ENCODE data around the gene HGS. TPM values are rescaled to one million over a fixed set of nuclear protein-coding genes. Genes with fewer than 3 reads are reported as not detected.

Gene HGS
- total RNA-seq, 1 experiment from 2014 or later = 240 TPM

GRCh38 chr17:81707725-81708646 lies 24.2 kb downstream of the HGS start:
- Histone ChIP-seq H3K36me3 (ENCODE audit: control insufficient read depth, insufficient read depth, low read length) (peaks cover 18% of the 10 kb centered on the region; the same call in 1 of the 2 replicates), H3K27me3 (ENCODE audit: control insufficient read depth, insufficient read depth, low read length) (no peaks in the 10 kb centered on the region), H3K9me3 (ENCODE audit: control insufficient read depth, insufficient read depth, low read depth, low read length) (no peaks in the 10 kb centered on the region), H3K4me3 (ENCODE audit: low read depth in 2 of 2, low read length in 2 of 2) (no peak overlapping the region), H3K4me1 (ENCODE audit: control insufficient read depth, insufficient read depth, low read length) (peaks cover 27% of the 10 kb centered on the region), H3K27ac (ENCODE audit: low read length) (peak overlapping the region; percentile 7; the same call in 1 of the 2 replicates)
- in situ Hi-C loops (cut with HindIII; ENCODE audit: low pct_unique_long_range_greater_than_20kb, low sequenced_read_pairs) = no loop called here
- CTCF ChIA-PET = no interaction called here
- DNase-seq (ENCODE audit: low read depth, low spot score) (no peak), ATAC-seq (no peak)
- POLR2A ChIA-PET = interaction anchor here (0.5 kb wide), 1 partner anchor 518 kb away, joined by 4 read pairs; no protein-coding TSS in a partner anchor
- intact Hi-C loops (cut with micrococcal nuclease; ENCODE audit: unreplicated experiment) = no loop called here
- BruUV-seq (replicated peaks) = no TSS peak
- TF ChIP-seq SIN3A (IDR thresholded peaks at IDR 0.05; ENCODE audit: borderline replicate concordance, insufficient read depth, low read depth, low read length) (no peak), CTCF (IDR thresholded peaks at IDR 0.05) (no peak), POLR2AphosphoS5 (IDR thresholded peaks at IDR 0.05; ENCODE audit: low read depth, low read length) (no peak; the same call in 1 of the 2 replicates), TCF7L2 (IDR thresholded peaks at IDR 0.05; ENCODE audit: low read depth, low read length) (no peak)
- TF ChIP-seq, protein P1, sequence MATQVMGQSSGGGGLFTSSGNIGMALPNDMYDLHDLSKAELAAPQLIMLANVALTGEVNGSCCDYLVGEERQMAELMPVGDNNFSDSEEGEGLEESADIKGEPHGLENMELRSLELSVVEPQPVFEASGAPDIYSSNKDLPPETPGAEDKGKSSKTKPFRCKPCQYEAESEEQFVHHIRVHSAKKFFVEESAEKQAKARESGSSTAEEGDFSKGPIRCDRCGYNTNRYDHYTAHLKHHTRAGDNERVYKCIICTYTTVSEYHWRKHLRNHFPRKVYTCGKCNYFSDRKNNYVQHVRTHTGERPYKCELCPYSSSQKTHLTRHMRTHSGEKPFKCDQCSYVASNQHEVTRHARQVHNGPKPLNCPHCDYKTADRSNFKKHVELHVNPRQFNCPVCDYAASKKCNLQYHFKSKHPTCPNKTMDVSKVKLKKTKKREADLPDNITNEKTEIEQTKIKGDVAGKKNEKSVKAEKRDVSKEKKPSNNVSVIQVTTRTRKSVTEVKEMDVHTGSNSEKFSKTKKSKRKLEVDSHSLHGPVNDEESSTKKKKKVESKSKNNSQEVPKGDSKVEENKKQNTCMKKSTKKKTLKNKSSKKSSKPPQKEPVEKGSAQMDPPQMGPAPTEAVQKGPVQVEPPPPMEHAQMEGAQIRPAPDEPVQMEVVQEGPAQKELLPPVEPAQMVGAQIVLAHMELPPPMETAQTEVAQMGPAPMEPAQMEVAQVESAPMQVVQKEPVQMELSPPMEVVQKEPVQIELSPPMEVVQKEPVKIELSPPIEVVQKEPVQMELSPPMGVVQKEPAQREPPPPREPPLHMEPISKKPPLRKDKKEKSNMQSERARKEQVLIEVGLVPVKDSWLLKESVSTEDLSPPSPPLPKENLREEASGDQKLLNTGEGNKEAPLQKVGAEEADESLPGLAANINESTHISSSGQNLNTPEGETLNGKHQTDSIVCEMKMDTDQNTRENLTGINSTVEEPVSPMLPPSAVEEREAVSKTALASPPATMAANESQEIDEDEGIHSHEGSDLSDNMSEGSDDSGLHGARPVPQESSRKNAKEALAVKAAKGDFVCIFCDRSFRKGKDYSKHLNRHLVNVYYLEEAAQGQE (IDR thresholded peaks at IDR 0.05; ENCODE audit: insufficient read depth in 1 of 2, low read depth in 2 of 2, low read length in 1 of 2) = no peak

GRCh38 chr17:81708739-81709185 lies 25.0 kb downstream of the HGS start:
- Histone ChIP-seq H3K4me3 (ENCODE audit: low read depth in 2 of 2, low read length in 2 of 2) (no peak overlapping the region), H3K9me3 (ENCODE audit: control insufficient read depth, insufficient read depth, low read depth, low read length) (no peaks in the 10 kb centered on the region), H3K4me1 (ENCODE audit: control insufficient read depth, insufficient read depth, low read length) (peaks cover 35% of the 10 kb centered on the region), H3K27me3 (ENCODE audit: control insufficient read depth, insufficient read depth, low read length) (no peaks in the 10 kb centered on the region), H3K27ac (ENCODE audit: low read length) (no peak overlapping the region; the same call in 1 of the 2 replicates), H3K36me3 (ENCODE audit: control insufficient read depth, insufficient read depth, low read length) (peaks cover 13% of the 10 kb centered on the region; the same call in 1 of the 2 replicates)
- ChIA-PET CTCF (no interaction called here), POLR2A (interaction anchor here (0.6 kb wide), 1 partner anchor 180 kb away, joined by 3 read pairs; no protein-coding TSS in a partner anchor)
- in situ Hi-C loops (cut with HindIII; ENCODE audit: low pct_unique_long_range_greater_than_20kb, low sequenced_read_pairs) = no loop called here
- DNase-seq (ENCODE audit: low read depth, low spot score) (no peak), ATAC-seq (no peak)
- TF ChIP-seq CTCF (IDR thresholded peaks at IDR 0.05) (no peak), SIN3A (IDR thresholded peaks at IDR 0.05; ENCODE audit: borderline replicate concordance, insufficient read depth, low read depth, low read length) (no peak), TCF7L2 (IDR thresholded peaks at IDR 0.05; ENCODE audit: low read depth, low read length) (no peak), POLR2AphosphoS5 (IDR thresholded peaks at IDR 0.05; ENCODE audit: low read depth, low read length) (peak; percentile 53; the same call in 1 of the 2 replicates)
- no TSS peak for BruUV-seq (replicated peaks)
- intact Hi-C loops (cut with micrococcal nuclease; ENCODE audit: unreplicated experiment) = no loop called here

All from Panc1 (cell line).